GM21360 (cell line): Measurements from ENCODE around the gene RBP2.

Source experiments
- ATAC-seq: cut with Tn5 transposase; IDR thresholded peaks from one replicate; pipeline ENCODE4 v1.9.1; 2021; ENCODE audit warnings: mild to moderate bottlenecking, moderate library complexity; ENCODE audit not compliant: unreplicated experiment

The RBP2 gene

DNA sequence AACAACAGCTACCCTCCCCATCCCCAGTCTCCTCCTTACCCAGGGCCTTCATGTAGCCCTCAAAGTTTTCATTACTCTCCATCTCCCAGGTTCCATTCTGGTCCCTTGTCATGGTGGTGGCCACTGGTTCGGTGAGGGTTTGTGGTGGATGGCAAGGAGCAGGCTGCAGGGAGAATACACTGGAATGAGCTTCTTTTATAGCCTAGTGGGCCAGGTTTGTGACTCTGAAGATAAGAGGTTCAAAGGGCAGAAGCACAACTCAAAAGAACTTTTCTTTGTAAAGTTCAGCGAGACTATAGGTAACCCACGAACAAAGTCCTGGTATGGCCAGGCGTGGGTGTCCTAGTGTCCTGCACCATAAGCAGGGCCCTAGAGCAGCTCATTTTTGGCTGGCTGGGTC, at the start of gene RBP2:
TSS of gene RBP2 (minus strand) at position 169 of the 400 bp plus-strand sequence. CDS start at position 112, 57 bp downstream.
- ATAC-seq: no peak

DNA sequence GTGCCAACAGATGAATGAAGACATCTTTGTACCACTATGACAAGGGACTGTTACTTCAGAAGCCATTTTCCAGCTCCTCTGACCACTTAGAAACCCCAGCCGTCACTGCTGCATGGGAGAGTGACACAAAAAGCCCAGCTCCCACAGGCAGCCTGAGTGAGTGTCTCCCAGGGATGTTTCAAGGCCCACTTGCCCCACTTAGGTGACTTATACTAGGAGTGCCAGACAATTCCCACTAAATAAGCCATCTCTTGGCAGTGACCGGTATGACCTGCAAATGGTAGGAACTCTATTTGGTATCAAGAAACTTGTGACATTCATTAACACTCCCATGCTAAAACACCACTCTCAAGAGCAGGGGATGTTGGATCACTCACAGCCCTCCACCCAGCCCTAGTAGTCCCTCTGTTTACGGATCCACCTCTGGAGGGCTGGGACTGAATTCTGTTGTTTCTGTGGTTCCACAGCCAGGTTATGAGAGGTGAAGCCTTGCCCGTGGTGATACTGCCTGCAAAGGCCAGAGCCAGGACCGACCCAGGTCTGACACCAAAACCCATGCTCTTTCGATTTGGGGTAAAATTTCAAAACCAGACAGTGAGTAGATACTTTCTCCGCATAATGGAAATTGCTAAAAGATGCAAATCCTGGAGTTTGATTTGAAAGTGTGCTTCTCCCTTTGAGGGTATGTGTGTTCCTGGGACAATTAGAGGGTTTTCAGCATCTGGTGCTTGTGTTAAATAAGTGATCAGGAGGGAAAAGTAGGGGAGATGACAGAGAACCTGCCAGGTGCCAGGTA, 48.7 kb upstream of the RBP2 start:
- ATAC-seq: no peak

DNA sequence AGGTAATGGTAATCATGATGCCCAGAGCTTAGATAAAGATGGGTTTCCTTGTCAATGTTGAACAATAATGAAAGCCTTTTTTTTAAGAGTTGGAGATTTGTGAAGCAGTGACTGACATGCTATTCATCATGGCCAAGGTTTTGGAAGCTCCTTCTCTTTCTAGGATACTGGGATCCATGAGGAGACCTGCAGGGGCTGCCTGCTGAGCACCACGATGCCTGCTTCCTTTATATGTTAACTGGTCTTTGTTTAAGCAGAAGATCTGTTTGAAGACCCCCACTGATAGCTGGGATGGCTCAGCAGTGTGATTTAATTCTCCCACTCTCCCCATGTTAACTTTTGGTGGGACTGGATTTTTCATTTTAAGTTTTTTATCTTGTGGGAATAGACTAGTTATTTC, 47.4 kb upstream of the RBP2 start:
- no peak for ATAC-seq

DNA sequence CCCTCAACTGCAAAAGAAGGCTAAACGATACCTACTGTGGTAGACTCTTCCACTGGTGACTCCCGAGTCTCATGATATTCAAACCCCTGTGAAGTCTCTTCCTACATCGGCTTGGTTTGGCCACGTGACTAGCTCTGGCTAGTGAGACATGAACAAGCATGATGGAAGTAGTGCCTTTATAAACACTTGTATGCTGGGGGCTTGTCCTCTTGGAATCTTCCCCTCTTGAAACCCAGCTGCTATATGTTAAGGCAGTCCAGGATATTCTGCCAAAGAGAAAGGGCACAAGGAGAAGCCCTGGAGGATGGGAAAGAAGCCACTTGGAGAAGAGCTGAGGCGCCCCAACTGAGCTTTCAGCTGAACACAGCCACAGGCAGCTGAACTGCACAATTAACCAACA, 46.9 kb upstream of the RBP2 start:
- no peak for ATAC-seq

DNA sequence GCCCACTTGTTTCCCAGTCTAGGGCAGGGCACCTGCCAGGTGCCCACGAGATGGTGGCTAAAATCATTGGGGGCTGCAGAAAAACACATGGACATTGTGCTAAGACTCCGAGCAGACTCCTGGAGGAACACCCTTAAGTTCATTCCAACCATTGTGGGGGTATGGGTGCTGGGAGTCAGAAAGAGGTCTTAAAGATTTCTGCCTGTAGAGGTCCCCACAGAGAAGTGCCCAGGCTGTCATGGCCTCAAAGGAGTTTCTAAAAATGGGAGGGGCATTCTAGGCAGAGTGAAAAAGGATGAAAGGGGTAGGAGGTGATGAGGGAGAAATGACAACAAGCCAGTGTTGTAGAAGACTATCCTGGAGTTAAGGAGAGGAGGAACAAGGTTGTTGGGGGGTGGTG, 46.1 kb upstream of the RBP2 start:
- ATAC-seq: no peak

DNA sequence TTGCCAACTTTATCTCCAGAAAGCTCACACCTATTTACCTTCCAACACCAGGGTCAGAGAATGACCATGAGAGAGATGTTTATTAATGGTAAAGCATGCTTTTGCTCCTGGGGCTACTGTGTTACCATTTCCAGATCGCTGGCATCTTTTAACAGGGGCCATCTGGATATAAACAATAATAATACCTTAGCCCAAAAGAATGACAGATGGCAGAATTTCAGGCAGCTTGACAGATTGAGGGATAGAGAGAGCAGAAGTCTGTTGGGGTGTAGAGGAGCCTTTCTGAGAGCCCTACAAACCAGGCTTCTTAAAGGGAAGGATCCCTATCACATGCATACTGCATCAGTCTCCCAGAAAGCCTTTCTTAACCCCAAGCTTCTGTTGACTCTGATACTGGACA, 45.5 kb upstream of the RBP2 start:
- no peak for ATAC-seq

DNA sequence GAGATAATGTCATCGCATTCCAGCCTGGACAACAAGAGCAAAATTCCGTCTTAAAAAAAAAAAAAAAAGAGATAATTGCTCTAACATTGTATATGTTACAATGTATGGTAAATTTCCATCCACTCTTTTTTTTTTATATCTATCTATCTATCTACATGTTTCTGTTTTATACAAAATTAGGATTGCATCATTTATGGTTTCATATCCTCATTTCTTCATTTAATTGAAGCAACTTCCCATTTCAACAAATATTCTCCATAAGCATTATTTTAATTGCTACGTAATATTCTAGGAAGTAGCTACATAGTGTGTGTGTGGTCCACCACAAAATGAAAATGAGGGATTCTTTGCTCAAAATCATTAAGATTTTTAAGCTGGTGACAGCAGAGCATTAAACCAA, 44.8 kb upstream of the RBP2 start:
- ATAC-seq: no peak

DNA sequence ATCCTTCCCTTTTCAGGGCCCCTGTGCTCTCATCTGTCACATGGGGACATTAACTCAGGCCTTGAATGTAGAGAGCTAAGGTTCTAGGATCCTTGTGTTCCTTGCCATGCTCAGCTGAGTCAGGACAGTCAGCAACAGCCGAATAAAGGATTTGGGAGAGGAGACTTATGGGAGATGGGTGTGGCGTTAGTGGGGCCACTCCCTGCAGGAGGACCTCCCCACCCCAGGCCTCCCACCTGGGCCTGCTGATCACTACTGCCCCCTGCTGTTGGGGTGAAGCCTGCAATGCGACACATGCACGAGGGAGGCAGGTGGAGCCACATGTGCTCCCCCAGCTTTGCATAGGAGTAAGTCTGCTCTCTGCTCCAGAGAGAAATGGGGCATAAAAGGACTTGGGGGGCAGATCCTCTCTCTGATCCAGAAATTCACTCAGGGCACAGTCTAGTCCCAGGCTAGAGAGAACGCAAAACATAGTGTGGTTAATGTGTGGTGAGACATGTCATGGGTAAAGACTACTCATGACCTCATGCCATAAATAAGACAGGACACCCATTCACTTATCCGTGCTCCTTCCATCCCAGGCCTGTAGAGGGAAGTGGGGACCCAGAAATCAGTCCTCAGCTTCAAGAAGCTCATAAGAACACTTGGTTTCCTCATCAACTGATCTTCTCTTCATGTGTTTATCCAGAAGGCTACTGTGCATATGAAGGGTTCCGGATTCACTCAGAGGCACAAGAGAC, 43.9 kb upstream of the RBP2 start:
- peak; percentile 52 for ATAC-seq

DNA sequence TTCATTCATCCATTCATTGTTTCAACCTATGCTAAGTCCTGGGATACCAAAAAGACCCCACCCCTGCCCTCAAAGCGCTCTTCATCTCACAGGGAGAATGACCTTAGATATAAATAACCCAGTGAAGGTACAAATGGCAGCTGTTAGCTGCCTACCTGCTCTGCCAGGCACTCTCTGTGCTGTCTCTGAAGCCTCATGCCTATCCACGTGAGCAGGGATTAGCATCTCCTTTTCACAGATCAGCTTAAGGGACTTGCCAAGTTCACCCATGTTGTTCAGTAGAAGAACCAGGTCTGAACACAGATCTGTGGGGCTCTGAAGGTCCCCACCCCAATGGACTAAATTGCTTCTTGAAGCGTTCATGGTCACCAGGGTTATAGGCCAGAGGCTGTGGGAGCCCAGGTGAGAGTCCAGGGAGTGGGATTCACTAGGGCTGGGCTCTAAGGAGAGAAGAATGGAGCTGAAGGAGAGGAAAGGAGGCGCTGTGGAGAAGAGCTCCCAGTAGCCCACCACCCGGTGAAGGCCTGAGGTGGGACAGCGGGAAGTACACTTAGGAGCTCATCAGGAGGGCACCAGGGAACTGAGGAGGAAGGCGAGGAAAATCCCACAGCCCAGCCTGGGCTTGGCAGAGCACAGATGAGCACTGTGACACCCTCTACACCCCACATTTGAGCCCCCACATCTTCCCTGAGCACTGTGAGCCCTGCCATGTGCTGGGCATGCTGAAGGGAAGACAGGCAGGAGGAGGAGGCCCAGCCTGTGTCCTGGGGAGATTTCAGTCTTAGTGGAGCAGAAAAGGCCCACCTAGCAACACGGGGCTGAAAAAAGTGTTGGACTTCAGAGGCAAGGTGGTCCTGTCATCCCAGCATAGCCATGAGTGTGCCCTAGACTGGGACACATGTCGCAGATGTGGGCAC, 42.9 kb upstream of the RBP2 start:
- no peak for ATAC-seq

DNA sequence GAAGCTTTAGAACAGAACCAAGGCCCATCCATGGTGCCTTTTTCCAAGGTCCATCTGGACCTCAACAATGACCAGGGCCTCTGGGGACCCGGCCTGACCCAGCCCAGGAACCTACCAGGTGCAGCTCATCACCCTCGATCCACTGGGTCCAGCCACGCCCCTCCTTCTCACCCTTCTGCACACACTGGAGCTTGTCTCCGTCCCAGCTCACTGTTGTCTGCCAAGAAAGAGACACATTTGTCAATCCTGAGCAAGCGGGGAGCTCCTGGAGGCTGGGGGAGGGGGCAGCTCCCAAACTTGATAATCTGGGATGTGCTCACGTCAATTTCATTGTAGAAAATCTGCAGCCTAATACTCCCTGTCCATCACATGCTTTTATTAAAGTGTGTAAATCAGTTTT, 42.0 kb upstream of the RBP2 start:
- no peak for ATAC-seq

DNA sequence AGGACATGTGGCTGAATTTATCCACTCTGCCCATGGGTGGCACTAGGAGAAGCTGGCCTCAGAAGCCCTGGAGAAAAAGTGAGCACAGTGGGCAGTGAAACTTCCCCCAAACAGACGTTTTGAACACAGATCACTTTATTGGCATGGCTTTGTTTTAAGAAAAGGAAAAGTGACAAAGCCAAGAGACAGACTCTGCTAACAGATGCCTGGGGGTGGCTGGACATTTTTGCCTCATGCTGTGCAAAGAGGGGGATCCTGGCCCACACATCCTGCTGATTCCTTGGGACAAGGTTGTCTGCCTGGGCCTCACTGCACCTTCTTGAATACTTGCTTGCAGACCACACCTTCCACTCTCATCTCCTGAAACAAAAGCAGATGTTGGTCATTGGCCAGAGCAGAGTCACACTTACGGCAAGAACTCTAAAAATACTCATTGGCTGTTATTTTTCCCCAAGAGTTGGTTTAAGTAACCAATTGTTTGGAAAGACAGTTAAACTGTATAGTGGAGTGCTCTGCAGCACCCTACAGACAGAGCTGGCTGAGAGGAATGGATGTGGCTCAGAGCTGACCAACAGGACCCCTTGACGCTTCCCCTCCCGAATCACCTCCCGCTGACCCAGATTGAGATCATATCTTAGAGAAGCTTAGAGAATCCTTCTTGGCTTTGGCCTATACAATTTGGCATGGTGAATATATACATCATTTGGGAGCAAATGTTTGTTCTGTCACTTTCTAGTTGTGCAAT, 41.2 kb upstream of the RBP2 start:
- ATAC-seq: no peak

DNA sequence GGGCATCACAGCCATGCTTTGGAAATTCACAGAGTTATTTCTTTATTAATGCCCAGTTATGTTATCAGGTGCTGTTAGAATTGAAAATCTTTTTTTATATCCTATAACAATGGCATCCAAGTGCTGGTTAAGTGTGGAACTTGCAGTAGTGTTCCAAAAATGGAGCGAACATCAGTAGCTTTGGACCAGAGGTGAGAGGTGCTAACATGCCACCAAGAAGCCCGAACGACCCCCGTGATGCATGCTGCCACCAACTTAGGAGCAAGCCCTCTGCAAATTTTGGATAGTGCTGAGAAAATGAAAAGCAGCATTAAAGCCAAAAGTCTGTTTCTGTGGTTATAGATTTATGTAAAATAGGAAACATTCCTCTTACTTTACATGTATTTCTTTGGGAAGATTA, 38.4 kb upstream of the RBP2 start:
- no peak for ATAC-seq

DNA sequence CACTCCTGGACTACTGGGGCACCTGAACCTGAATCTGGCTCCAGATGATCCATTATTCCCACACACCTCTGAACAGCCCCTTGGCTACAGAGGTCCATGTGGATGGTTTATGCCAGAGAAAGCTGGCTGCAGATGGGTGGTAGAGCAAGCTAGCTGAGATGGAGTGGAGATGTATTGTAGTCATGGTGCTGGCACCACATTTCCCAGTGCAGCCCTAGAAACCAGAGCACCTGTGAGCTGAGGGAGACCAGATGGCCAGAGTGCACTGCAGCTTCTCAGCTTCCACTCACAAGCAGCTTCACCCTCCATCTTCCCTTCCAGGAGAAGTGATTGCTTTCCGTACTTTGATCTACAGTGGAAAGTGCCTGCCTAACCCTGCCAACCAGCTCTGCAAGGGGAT, 33.3 kb upstream of the RBP2 start:
- ATAC-seq: no peak

DNA sequence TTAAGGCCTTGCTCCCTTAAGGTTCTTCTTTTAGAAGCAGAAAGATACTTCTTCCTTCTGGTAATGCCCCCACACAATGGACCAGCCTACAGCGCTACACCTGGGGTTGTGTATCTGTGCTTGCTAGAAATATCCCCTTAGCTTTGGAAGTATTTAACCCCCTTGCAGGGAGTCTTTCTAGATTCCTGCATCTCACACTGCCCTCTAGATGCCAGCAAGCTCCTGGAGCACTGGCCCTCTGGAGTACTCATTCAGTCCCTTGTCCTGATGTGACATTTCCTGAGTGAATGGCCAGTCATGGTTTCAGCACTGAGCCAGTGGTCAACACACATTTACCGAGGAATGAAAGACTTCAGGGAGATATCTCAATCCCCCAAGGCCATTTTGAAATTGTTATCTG, 30.4 kb upstream of the RBP2 start:
- no peak for ATAC-seq

DNA sequence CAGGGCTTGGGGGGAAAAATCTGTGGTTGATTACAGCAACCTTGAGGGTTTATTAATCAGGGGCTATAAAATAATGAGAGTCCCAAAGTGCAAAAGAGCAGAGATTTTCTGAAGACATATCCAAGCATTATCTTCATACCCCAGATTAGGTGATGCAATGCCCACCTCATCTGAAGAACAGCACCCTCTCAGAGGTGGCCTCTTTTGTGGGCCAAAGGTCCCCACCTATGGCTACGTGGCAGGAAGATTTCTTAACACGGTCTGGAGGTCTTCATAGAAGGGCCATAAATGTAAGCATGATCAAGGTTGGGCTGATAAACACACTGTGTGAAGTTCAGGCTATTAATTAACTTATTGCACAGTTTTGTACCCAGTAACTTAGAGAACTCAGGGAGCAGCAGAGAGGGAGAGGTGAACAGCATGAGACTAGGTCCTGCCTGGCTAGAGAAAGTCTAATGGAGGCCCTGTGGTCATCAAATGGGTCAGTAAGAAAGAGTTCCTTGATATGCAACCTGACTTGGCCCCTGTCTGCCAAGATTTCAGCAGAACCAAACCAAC, 29.6 kb upstream of the RBP2 start:
- ATAC-seq: no peak

DNA sequence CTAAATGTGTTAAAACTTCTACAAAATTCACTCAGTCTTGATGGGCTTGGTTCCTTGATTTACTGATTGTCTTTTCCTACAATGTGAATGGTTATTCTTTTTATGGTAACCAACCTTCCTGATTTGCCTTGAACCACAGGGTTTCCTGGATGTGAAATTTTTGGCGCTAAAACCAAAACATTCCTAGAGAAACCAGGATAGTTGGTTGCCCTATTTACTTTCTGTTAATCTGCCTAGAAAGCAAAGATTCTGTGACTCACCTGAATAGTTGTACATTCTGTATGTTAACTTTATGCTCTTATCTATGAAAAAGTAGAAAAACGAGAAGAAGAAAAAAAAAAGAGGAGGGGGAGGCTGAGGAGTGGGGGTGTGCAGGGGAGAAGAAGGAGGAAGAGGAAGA, 23.2 kb upstream of the RBP2 start:
- ATAC-seq: no peak

DNA sequence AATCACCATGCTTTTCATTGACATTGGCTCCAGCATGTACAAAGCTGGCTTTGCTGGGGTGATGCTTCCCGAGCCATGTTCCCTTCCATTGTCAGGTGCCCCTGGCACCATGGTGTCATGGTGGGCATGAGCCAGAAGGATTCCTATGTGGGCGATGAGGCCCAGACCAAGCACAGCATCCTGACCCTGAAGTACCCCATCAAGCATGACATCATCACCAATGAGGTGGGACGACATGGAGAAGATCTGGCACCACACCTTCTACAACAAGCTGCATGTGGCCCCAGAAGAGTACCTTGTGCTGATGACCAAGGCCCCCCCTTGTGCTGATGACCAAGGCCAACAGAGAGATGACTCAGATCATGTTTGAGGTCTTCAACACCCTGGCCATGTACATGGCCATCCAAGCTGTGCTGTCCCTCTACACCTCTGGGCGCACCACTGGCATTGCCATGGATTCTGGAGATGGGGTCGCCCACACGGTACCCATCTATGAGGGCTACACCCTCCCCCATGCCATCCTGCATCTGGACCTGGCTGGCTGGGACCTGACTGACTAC, 17.6 kb upstream of the RBP2 start:
- ATAC-seq: no peak

DNA sequence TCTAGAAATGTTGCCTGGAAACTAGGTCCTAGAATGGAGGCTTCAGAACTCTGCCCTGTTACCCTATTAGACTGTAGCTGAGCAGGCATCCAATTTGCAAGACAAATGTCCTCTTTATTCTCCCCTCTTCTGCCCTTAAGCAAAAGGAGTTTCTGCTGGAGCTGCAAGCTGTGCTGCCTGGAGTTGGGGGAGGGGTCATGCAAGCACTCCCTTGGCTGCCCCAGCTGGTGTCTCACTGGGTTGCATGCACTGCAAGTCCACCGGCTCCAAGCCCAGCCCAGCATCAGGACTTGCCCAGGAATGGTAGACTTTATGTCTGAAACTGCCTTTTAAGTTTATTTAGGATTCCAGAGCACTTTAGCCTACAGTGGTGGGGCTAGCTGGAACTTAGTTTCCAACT, 15.7 kb upstream of the RBP2 start:
- ATAC-seq: no peak

DNA sequence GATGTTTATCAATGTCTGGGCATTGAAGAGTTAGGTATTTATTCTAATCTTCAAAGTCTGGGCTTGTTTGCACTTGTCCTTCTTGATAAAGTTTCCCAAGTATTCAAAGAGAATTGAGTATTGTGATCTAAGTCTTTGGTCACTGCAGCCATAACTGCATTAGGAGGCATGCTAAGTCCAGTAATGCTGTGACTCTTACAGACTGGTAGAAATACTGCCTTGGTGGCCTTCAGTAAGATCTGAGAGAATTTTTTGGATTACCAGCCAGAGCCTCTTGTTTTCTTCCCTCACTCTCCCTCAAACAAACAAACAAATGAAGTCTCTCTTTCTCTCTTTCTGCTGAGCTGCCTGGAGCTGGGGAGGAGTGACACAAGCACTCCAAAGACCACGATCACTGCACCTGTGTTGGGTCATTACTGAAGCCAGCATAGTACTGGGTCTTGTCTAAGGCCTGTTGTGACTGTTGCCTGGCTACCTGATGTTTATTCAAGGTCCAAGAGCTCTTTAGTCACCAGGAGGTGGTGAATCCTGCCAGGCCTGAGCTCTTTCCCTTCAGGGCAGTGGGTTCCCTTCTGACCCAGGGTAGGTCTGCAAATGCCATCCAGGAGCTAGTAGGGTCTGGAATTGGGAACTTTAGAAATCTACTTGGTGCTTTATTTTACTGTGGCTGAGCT, 14.8 kb upstream of the RBP2 start:
- ATAC-seq: no peak

DNA sequence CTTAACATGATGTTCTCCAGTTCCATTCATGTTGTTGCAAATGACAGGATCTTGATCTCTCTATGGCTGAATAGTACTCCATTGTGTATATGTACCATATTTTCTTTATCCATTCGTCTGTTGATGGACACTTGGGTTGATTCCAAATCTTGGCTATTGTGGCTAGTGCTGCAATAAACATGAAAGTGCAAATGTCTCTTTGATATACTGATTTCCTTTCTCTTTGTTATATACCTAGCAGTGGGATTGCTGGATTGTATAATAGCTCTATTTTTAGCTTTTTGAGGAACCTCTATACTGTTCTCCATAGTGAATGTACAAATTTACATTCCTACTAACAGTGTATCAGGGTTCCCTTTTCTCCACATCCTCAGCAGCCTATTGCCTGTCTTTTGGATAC, 5.9 kb upstream of the RBP2 start:
- ATAC-seq: no peak
